ENCODE data around the gene ILKAP. TPM values are rescaled to one million over a fixed set of nuclear protein-coding genes. Genes with fewer than 3 reads are reported as not detected.

ILKAP gene
- total and polyA plus RNA-seq, 11 donors = 12.4 to 41.7 (median 24.0) TPM

DNA sequence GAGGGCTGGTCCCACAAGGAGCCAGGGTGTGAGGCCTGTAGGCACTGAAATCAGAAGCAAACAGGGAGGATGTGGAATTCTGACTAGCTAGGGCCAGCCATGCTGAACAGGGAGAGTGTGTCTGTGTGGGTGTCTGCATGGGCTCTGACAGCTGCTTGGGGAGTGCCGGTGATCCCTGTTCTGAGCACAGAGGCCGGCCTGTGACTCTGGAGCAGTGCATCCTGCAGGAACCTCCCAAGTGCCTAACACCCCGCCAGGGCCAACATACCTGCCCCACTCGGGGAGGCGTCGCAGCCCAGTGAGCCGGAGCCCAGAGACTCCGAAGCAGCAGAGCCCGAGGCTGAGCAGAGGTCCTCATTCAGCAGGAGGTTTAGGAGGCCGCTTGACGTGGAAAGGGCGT is 47.8 kb upstream of the ILKAP start:
- intact Hi-C loops (cut with DNase I) = loop anchor here in 1 of 10 donors (10.0 kb wide), 1 partner anchor 97 kb away; the partner anchor contains the start of gene ERFE
- Histone ChIP-seq H3K4me3 (no peak overlapping the region), H3K4me1 (no peaks in the 10 kb centered on the region), H3K36me3 (peaks cover 3 to 99% (median 83%) of the 10 kb centered on the region in 9 donors), H3K9me3 (no peaks in the 10 kb centered on the region), H3K27ac (no peak overlapping the region), H3K27me3 (no peaks in the 10 kb centered on the region)
- ATAC-seq = no peak
- no peak for TF ChIP-seq POLR2A (IDR thresholded peaks at IDR 0.05)
- TF ChIP-seq, protein P1, sequence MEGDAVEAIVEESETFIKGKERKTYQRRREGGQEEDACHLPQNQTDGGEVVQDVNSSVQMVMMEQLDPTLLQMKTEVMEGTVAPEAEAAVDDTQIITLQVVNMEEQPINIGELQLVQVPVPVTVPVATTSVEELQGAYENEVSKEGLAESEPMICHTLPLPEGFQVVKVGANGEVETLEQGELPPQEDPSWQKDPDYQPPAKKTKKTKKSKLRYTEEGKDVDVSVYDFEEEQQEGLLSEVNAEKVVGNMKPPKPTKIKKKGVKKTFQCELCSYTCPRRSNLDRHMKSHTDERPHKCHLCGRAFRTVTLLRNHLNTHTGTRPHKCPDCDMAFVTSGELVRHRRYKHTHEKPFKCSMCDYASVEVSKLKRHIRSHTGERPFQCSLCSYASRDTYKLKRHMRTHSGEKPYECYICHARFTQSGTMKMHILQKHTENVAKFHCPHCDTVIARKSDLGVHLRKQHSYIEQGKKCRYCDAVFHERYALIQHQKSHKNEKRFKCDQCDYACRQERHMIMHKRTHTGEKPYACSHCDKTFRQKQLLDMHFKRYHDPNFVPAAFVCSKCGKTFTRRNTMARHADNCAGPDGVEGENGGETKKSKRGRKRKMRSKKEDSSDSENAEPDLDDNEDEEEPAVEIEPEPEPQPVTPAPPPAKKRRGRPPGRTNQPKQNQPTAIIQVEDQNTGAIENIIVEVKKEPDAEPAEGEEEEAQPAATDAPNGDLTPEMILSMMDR (IDR thresholded peaks at IDR 0.05) = no peak
- 94 to 98% (median 96%) methylated on average over 6 to 12 of the region's 12 CpGs for WGBS, 4 donors
- DNase-seq = peak in 1 of 5 donors; percentile 27

DNA sequence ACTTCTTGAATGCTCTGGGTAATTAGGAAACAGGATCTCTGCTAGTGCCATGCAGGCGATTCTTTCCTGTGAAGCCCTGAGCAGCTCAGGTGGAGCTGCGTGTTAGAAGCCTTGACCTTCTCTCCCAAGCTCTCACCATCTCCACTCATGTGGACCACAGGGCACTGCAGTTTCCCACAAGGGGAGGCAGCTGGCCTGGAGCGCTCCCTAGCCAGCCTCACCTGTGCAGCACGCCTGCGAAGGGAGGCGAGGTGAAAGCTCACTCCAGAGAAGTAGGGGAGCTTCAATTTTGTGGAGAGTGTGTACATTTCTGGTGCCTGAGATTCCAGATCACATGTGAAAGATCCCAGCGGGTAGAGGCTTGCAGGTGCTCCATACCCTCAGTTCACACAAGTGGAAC is 47.4 kb upstream of the ILKAP start:
- H3K4me3 ChIP-seq = no peak overlapping the region
- no peak overlapping the region for H3K27ac ChIP-seq
- no peaks in the 10 kb centered on the region for H3K9me3 ChIP-seq
- intact Hi-C loops (cut with DNase I) = loop anchor here in 1 of 10 donors (10.0 kb wide), 1 partner anchor 96 kb away; the partner anchor contains the start of gene ERFE
- 85 to 96% (median 94%) methylated on average over 7 of the region's 7 CpGs for WGBS, 4 donors
- H3K4me1 ChIP-seq = no peaks in the 10 kb centered on the region
- no peak for TF ChIP-seq POLR2A (IDR thresholded peaks at IDR 0.05)
- TF ChIP-seq, protein P1 (IDR thresholded peaks at IDR 0.05) = no peak
- no peak for ATAC-seq
- DNase-seq = peak in 1 of 5 donors; percentile 27
- H3K36me3 ChIP-seq = peaks cover 3 to 99% (median 88%) of the 10 kb centered on the region in 9 donors
- no peaks in the 10 kb centered on the region for H3K27me3 ChIP-seq

DNA sequence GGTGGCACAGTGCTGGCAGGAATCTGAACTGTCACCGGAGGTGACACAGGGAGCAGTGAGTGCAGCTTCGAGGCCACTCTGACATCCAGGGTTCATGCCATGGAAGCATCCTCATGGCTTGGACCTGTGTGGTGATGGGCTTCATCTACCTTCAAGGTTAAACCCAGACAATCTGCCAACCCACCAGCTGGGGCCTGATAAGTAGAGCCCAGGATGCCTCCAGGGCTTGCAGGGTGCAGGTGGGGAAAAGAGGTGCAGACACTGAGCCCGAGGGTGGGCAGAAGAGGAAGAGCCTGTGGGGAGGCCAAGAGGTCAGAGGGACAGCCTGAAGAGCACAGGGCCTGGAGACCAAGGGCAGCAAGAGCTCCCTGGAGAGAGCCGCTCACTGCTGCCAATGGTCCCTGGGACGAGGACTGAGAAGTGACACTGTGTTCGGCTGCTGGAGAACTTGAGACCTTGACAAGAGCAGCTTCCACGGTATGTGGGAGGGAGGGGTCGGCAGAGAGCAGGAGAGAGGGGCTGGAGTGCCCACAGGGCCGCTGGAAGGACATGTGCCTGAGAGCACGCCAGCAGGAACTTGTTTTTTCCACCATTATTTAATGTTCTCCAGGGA is 44.5 kb upstream of the ILKAP start:
- ATAC-seq (peak in 1 of 4 donors; percentile 12), DNase-seq (peak in 2 of 5 donors; percentile 21 to 33)
- Histone ChIP-seq H3K4me3 (no peak overlapping the region), H3K9me3 (no peaks in the 10 kb centered on the region), H3K27ac (no peak overlapping the region), H3K36me3 (peaks cover 3 to 92% (median 77%) of the 10 kb centered on the region in 9 donors), H3K27me3 (no peaks in the 10 kb centered on the region), H3K4me1 (peaks cover 0 to 7% (median 2%) of the 10 kb centered on the region in 12 donors)
- intact Hi-C loops (cut with DNase I) = no loop called here
- TF ChIP-seq, protein P1 (IDR thresholded peaks at IDR 0.05) = no peak
- no peak for TF ChIP-seq POLR2A (IDR thresholded peaks at IDR 0.05)
- 66 to 81% (median 73%) methylated on average over 10 of the region's 10 CpGs for WGBS, 4 donors

DNA sequence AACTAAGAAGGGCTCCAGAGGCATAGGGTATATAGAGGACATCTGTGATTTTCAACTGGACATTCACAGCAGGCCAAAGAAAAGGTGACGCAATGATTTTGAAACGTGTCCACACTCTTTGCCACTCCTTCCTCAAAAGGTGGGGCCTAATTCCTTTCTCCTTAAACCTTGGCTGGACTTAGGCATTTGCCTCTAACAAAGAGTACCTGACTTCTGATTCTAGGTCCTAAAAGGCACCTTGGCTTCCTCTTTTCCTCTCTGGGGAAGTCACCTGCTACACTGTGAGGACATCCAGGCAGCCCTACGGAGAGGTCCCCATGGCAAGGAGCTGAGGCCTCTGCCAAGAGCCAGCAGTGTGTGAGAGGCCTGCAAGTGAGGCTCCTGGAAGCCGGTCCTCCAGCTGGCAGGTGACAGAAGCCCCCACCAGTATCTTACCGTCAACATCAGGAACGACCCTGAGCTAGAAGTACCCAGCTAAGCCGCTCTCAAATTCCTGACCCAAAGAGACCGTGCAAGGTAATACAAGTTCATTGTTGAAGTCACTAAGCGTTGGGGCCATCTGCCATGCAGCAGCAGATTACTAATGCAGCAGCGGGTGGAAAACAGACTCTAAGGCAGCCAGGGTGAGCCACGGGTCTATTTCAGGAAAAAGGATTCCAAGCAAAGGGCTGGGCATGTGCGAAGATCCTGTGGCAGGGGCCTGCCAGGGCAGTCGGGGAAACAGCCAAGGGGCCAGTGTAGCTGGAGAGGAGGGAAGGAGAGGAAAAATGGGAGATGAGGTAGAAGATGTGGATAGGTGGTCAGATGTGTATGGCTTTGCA is 43.7 kb upstream of the ILKAP start:
- Histone ChIP-seq H3K27ac (no peak overlapping the region), H3K9me3 (no peaks in the 10 kb centered on the region), H3K4me3 (no peak overlapping the region), H3K4me1 (peaks cover 0 to 15% (median 9%) of the 10 kb centered on the region in 12 donors), H3K36me3 (peaks cover 3 to 85% (median 69%) of the 10 kb centered on the region in 9 donors), H3K27me3 (no peaks in the 10 kb centered on the region)
- DNase-seq (peak in 1 of 5 donors; percentile 30), ATAC-seq (peak in 3 of 4 donors; percentile 13 to 28 (median 14))
- intact Hi-C loops (cut with DNase I) = no loop called here
- TF ChIP-seq, protein P1 (IDR thresholded peaks at IDR 0.05) = no peak
- no peak for TF ChIP-seq POLR2A (IDR thresholded peaks at IDR 0.05)
- WGBS, 4 donors = 83 to 91% (median 87%) methylated on average over 11 to 13 of the region's 13 CpGs
